ENCODE measurements around the gene CHID1. TPM values are rescaled to one million over a fixed set of nuclear protein-coding genes. Genes with fewer than 3 reads are reported as not detected.

CHID1 gene
- total RNA-seq, 2 donors from 2014 or later = 61.2 to 195 TPM

DNA sequence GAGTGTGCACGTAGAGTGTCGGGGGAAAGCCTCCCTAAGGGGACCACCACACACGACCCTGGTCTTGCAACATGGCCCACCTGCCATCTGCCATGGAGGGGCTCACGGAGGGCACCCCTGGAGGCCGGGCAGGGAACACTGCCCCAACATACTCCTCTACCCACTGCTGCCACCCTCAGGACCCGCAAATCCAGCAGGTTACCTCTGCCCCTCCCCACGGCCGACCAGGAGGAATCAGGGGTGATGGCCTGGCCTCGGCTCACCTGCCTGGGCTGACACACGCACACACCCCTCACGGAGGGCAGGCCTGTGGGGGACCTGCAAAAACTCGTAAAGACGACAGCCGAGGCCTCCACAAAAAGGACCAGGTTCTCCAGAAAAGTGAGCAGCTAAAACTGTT, 30.2 kb downstream of the CHID1 start:
- no peak overlapping the region for H3K27ac ChIP-seq
- H3K4me1 ChIP-seq (ENCODE audit: control insufficient read depth in 1 of 2, low read depth in 2 of 2) = no peaks in the 10 kb centered on the region
- TF ChIP-seq, protein P1, sequence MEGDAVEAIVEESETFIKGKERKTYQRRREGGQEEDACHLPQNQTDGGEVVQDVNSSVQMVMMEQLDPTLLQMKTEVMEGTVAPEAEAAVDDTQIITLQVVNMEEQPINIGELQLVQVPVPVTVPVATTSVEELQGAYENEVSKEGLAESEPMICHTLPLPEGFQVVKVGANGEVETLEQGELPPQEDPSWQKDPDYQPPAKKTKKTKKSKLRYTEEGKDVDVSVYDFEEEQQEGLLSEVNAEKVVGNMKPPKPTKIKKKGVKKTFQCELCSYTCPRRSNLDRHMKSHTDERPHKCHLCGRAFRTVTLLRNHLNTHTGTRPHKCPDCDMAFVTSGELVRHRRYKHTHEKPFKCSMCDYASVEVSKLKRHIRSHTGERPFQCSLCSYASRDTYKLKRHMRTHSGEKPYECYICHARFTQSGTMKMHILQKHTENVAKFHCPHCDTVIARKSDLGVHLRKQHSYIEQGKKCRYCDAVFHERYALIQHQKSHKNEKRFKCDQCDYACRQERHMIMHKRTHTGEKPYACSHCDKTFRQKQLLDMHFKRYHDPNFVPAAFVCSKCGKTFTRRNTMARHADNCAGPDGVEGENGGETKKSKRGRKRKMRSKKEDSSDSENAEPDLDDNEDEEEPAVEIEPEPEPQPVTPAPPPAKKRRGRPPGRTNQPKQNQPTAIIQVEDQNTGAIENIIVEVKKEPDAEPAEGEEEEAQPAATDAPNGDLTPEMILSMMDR (IDR thresholded peaks at IDR 0.05) = no peak
- H3K4me3 ChIP-seq = no peak overlapping the region
- H3K27me3 ChIP-seq (replicated peaks; ENCODE audit: insufficient read depth) = no peaks in the 10 kb centered on the region
- no peaks in the 10 kb centered on the region for H3K9me3 ChIP-seq
- DNase-seq (ENCODE audit: low spot score) (no peak), ATAC-seq (ENCODE audit: insufficient number of reproducible peaks, low FRiP score, low read depth) (no peak)
- H3K36me3 ChIP-seq = no peaks in the 10 kb centered on the region

DNA sequence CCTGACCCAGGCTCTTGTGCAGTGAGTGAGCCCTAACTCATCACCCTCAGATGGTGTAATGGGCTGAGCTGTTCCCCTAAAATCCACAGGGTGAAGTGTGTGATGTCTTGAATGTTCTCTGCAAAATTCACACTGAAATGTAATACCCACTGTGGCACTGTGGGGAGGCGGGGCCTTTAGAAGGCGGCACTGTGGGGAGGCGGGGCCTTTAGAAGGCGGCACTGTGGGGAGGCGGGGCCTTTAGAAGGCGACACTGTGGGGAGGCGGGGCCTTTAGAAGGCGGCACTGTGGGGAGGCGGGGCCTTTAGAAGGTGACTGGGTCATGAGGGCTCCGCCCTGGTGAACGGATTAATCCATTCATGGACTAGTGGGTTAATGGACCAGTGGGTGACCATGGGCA, 33.0 kb downstream of the CHID1 start:
- H3K4me3 ChIP-seq = no peak overlapping the region
- no peaks in the 10 kb centered on the region for H3K9me3 ChIP-seq
- H3K27me3 ChIP-seq (replicated peaks; ENCODE audit: insufficient read depth) = no peaks in the 10 kb centered on the region
- H3K4me1 ChIP-seq (ENCODE audit: control insufficient read depth in 1 of 2, low read depth in 2 of 2) = no peaks in the 10 kb centered on the region
- no peak for ATAC-seq (ENCODE audit: insufficient number of reproducible peaks, low FRiP score, low read depth)
- DNase-seq (ENCODE audit: low spot score) = no peak
- no peak overlapping the region for H3K27ac ChIP-seq
- TF ChIP-seq, protein P1 (IDR thresholded peaks at IDR 0.05) = no peak
- no peaks in the 10 kb centered on the region for H3K36me3 ChIP-seq

DNA sequence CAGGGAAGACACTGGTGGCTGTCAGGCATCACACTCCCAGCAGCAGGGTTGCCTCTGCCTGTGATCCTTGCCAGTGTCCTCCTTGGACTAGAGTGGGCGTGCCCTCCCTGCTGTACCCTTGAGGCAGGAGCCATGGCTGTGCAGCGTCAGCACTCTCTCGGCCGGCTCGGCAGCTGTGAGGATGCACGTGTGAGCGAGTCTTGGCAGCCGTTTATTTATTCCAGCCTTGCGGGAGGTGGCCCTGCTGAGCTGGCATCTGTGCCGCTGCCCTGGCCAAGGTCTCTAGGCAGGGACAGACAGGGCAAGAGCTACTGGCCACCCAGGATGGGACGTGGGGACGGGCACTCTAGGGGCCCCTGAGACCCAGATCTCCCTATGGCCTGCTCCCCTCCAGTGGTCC, 34.1 kb downstream of the CHID1 start:
- ATAC-seq (ENCODE audit: insufficient number of reproducible peaks, low FRiP score, low read depth) = no peak
- Histone ChIP-seq H3K4me1 (ENCODE audit: control insufficient read depth in 1 of 2, low read depth in 2 of 2) (no peaks in the 10 kb centered on the region), H3K4me3 (no peak overlapping the region), H3K27me3 (replicated peaks; ENCODE audit: insufficient read depth) (no peaks in the 10 kb centered on the region), H3K36me3 (no peaks in the 10 kb centered on the region), H3K27ac (no peak overlapping the region), H3K9me3 (no peaks in the 10 kb centered on the region)
- TF ChIP-seq, protein P1 (IDR thresholded peaks at IDR 0.05) = no peak
- no peak for DNase-seq (ENCODE audit: low spot score)

DNA sequence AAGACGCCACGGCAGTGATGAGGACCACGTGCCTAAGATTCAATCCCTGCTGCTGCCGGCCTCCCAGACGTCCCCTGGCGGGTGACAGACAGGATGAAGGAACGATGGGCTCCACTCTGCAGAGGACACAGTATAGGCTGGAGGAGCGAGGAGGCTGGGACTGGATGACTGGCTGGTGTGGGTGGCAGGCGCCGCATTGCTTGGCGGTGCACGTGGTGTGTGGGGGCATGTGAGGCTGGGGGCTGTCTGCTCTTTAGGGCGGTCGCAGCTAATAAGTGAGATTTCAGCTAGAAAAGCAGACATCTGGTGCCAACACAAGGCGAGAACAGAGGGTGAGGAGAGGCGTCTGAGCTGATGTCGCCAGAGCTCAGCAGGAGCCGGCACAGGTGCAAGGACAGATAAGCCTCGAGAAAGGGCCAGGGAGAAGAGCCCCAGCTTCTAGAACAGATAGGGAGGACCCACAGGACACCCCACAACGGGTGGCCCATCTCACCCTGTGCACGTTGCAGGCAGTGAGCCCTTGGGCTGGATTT, 34.8 kb downstream of the CHID1 start:
- no peak overlapping the region for H3K4me3 ChIP-seq
- no peaks in the 10 kb centered on the region for H3K27me3 ChIP-seq (replicated peaks; ENCODE audit: insufficient read depth)
- H3K4me1 ChIP-seq (ENCODE audit: control insufficient read depth in 1 of 2, low read depth in 2 of 2) = no peaks in the 10 kb centered on the region
- no peak for DNase-seq (ENCODE audit: low spot score)
- TF ChIP-seq, protein P1 (IDR thresholded peaks at IDR 0.05) = no peak
- H3K27ac ChIP-seq = no peak overlapping the region
- no peaks in the 10 kb centered on the region for H3K36me3 ChIP-seq
- ATAC-seq (ENCODE audit: insufficient number of reproducible peaks, low FRiP score, low read depth) = no peak
- H3K9me3 ChIP-seq = no peaks in the 10 kb centered on the region

DNA sequence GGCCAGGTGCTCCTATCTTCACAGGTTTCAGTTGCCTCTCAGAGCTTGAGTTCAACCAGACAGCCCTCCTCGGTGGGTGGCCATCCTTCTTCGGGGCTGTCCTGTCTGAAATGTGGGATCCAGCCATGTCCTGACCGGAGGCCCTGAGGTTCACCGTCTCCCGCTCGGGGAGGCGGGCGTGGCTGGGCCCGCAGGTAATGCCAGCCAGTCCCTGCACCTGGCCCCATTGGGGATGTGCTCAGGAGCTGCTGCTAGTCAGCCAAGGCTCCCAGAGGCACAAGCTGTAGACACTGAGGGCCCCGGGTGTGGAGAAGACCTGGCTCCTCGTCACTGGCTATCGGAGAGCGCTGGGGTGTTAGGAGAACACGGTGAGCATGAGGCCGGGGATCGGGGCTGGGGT, 35.4 kb downstream of the CHID1 start:
- Histone ChIP-seq H3K9me3 (no peaks in the 10 kb centered on the region), H3K4me3 (no peak overlapping the region), H3K4me1 (ENCODE audit: control insufficient read depth in 1 of 2, low read depth in 2 of 2) (no peaks in the 10 kb centered on the region), H3K27ac (no peak overlapping the region), H3K36me3 (no peaks in the 10 kb centered on the region), H3K27me3 (replicated peaks; ENCODE audit: insufficient read depth) (no peaks in the 10 kb centered on the region)
- ATAC-seq (ENCODE audit: insufficient number of reproducible peaks, low FRiP score, low read depth) = no peak
- TF ChIP-seq, protein P1 (IDR thresholded peaks at IDR 0.05) = no peak
- no peak for DNase-seq (ENCODE audit: low spot score)

Data from thoracic aorta (tissue), 2 donors.